ENCODE measurements around the gene GKN1. TPM values are rescaled to one million over a fixed set of nuclear protein-coding genes. Genes with fewer than 3 reads are reported as not detected.
A peak's percentile ranks its signal among the peaks of the same experiment; 100 is the strongest.
"Not testable (repeated sequence)": the region's sequence is repeated elsewhere in the genome, so short reads cannot be mapped to it uniquely, and the experiment has no call there.

GKN1 gene
- total RNA-seq, 1 donor from 2014 or later: not detected

DNA sequence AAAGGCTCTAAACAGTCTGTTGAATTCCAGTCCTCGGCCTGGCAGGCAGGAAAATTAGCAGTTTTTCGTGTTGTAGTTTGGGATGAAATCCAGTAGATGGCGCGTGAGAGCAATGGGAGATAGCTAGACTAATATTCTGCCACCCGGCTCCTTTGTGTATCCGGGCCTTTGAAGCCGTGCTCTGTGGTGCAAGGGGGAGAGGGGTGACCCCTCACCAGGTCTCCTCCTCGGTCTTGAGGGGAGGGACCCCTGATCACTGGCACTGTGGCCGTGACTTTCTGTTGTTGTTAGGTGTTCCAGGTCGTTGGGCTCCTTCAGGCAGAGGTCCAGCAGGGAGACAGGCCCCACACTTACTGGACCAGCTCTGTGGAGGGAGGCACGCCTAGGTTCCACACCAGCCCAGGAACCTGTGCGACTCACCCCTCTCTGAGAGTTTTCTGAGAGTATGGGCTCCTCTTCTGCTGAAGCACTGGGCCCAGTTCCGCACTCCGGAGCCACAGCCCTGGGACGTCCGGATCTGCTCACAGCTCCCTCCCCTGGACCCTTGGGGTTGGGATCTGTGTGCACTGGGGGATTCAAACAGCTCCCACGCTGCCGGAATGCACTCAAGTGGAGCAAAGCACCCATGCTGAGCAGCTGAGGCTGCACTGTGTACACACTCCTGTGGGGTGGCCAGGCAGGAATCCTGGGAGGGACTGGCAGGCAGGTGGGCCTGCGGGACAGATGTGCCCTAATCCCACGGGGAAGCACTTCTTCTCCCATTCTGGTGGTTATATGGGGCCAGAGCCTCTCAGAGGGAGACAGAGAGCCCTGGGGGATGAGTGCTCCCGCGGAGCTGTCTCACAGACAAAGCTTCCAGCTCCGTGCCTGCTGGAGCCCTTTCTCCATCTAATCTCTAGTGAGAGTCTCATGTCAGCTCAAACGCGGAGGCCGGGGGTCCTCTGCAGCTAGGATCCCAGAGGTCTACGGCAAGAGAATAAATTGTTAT lies 30.6 kb upstream of the GKN1 start:
- intact Hi-C loops (cut with micrococcal nuclease): no loop called here
- peaks cover 22% of the 10 kb centered on the region for H3K27me3 ChIP-seq (ENCODE audit: low read depth)
- H3K9me3 ChIP-seq (replicated peaks): peaks cover 11% of the 10 kb centered on the region
- DNase-seq: no peak
- no peaks in the 10 kb centered on the region for H3K4me1 ChIP-seq
- no peak overlapping the region for H3K4me3 ChIP-seq
- TF ChIP-seq, protein P1, sequence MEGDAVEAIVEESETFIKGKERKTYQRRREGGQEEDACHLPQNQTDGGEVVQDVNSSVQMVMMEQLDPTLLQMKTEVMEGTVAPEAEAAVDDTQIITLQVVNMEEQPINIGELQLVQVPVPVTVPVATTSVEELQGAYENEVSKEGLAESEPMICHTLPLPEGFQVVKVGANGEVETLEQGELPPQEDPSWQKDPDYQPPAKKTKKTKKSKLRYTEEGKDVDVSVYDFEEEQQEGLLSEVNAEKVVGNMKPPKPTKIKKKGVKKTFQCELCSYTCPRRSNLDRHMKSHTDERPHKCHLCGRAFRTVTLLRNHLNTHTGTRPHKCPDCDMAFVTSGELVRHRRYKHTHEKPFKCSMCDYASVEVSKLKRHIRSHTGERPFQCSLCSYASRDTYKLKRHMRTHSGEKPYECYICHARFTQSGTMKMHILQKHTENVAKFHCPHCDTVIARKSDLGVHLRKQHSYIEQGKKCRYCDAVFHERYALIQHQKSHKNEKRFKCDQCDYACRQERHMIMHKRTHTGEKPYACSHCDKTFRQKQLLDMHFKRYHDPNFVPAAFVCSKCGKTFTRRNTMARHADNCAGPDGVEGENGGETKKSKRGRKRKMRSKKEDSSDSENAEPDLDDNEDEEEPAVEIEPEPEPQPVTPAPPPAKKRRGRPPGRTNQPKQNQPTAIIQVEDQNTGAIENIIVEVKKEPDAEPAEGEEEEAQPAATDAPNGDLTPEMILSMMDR (IDR thresholded peaks at IDR 0.05; ENCODE audit: borderline replicate concordance): peak; percentile 86
- no peak overlapping the region for H3K27ac ChIP-seq (replicated peaks)
- H3K36me3 ChIP-seq: no peaks in the 10 kb centered on the region

DNA sequence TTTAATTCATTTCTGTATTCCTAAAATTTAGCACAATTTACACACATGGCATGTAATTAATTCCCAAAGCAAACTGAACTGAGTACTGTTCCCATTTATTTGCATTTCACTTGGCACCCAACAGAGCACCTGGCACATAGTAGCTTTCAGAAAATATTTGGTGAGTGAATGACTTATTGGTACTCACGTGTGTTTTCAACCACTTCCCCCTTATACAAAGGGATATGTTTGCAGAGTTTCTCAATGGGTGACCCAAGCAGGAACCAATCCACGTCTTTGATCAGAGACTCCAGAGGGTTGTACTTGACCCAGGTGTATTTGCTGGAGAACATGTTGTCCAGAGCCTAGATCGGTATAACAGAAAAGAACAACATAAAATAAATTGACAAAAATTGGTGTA lies 28.3 kb upstream of the GKN1 start:
- Histone ChIP-seq H3K27me3 (ENCODE audit: low read depth) (peaks cover 28% of the 10 kb centered on the region), H3K4me1 (no peaks in the 10 kb centered on the region), H3K27ac (replicated peaks) (no peak overlapping the region), H3K4me3 (no peak overlapping the region), H3K36me3 (no peaks in the 10 kb centered on the region), H3K9me3 (replicated peaks) (no peaks in the 10 kb centered on the region)
- TF ChIP-seq, protein P1 (IDR thresholded peaks at IDR 0.05; ENCODE audit: borderline replicate concordance): no peak
- no peak for DNase-seq
- intact Hi-C loops (cut with micrococcal nuclease): no loop called here

DNA sequence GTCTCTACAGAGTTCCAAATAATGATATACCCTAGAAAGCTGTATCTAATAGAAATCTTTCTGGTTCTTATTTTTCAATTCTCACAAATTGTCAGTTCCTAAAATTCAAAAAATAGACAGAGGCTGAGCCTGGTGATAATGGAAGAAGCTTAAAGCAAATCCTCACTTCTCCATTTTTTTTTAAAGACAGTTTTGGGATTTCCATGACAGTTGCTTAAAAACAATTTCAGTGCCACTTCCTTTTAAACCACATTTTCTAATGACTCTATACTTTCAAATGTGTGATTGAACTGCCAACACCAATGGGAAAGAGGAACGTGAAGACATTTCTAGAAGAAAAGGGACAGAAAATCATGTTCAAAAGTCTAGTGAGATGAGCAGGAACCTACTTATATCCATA lies 25.7 kb upstream of the GKN1 start:
- TF ChIP-seq, protein P1 (IDR thresholded peaks at IDR 0.05; ENCODE audit: borderline replicate concordance): no peak
- DNase-seq: no peak
- H3K27me3 ChIP-seq (ENCODE audit: low read depth): peaks cover 28% of the 10 kb centered on the region
- no peaks in the 10 kb centered on the region for H3K9me3 ChIP-seq (replicated peaks)
- no peaks in the 10 kb centered on the region for H3K36me3 ChIP-seq
- H3K4me1 ChIP-seq: no peaks in the 10 kb centered on the region
- intact Hi-C loops (cut with micrococcal nuclease): no loop called here
- H3K27ac ChIP-seq (replicated peaks): no peak overlapping the region
- no peak overlapping the region for H3K4me3 ChIP-seq

DNA sequence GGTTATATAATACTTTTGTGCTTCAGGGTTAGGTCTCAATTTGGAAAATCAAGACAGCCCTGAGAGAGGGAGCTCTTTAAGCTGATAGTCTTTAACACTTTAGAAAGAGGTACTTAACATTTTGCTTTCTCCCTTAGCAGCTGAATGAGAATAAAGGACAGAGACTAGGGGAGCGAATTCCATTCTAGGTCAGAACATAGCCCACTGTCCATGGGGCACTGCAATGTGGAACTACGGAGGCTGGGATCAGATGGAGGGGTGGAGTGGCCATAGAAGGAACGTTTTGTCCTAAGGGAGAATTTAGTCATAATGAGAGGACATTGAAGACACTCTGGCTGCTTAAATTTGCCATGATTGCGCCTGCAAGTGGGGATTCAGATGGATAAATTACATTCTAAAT lies 22.5 kb upstream of the GKN1 start:
- Histone ChIP-seq H3K4me1 (no peaks in the 10 kb centered on the region), H3K27me3 (ENCODE audit: low read depth) (peaks cover 22% of the 10 kb centered on the region), H3K9me3 (replicated peaks) (no peaks in the 10 kb centered on the region), H3K36me3 (no peaks in the 10 kb centered on the region), H3K27ac (replicated peaks) (no peak overlapping the region), H3K4me3 (no peak overlapping the region)
- TF ChIP-seq, protein P1 (IDR thresholded peaks at IDR 0.05; ENCODE audit: borderline replicate concordance): no peak
- intact Hi-C loops (cut with micrococcal nuclease): no loop called here
- DNase-seq: no peak

DNA sequence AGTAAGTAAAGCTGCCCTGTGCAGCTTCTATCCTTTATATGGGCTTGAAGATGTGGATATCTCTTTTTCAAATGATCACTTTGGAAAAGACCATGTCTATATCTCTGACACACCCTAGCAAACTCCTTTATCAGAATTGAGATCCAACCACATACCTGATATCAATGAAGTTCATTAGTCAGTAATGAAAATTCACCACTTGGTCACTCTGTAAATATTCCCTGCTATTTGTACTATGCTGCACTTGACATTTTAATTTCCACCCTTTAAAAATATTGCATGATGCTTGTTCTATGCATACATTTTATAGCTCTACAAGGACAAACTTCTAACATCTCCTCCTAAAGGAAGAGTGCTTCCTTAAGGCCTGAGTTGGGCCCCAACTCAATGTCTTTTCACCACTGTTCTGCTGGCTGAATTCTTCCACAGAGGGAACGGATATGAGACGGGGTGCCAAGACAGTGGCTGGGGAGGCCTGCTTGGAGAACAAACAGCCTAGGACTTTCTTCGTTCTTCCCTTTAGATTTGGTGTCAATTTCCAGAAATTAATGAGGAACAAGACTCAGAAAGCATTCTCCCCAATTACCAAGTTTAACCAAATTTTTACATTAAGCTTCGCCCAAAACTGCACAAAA lies 21.4 kb upstream of the GKN1 start, which contains the start of gene GKN2:
Gene GKN2, minus strand, starts transcription at position 7 of the 635 bp plus-strand sequence. CDS start 32 bp downstream, outside the sequence.
- no peak for DNase-seq
- no peaks in the 10 kb centered on the region for H3K4me1 ChIP-seq
- intact Hi-C loops (cut with micrococcal nuclease): no loop called here
- no peak within 1 kb of the TSS for H3K4me3 ChIP-seq
- H3K27ac ChIP-seq (replicated peaks): no peak within 1 kb of the TSS
- TF ChIP-seq, protein P1 (IDR thresholded peaks at IDR 0.05; ENCODE audit: borderline replicate concordance): no peak
- peaks cover 12% of the 10 kb centered on the region for H3K27me3 ChIP-seq (ENCODE audit: low read depth)
- no peaks in the 10 kb centered on the region for H3K36me3 ChIP-seq
- no peaks in the 10 kb centered on the region for H3K9me3 ChIP-seq (replicated peaks)

DNA sequence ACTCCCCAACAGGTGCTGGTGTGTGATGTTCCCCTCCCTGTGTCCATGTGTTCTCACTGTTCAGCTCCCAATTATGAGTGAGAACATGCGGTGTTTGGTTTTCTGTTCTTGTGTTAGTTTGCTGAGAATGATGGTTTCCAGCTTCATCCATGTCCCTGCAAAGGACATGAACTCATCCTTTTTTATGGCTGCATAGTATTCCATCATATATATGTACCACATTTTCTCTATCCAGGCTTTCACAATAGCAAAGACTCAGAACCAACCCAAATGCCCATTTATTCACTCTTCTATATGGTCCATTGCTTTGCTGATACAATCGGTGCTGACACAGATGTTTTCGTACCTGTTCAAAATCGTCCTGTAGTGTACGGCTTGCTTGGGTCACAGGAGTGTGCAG lies 19.0 kb upstream of the GKN1 start:
- H3K4me3 ChIP-seq; intact Hi-C loops (cut with micrococcal nuclease); H3K27me3 ChIP-seq (ENCODE audit: low read depth); H3K27ac ChIP-seq (replicated peaks); H3K9me3 ChIP-seq (replicated peaks); H3K36me3 ChIP-seq; DNase-seq; H3K4me1 ChIP-seq: not testable (repeated sequence)

Measured in left ventricle myocardium inferior (tissue), 1 donor.